ENCODE measurements around the gene NKPD1. TPM values are rescaled to one million over a fixed set of nuclear protein-coding genes. Genes with fewer than 3 reads are reported as not detected.

NKPD1 gene
- polyA plus RNA-seq, 1 donor (not counting 4 experiments of a cell fraction or from before 2014, with no cell fraction given) = 0.37 TPM

DNA sequence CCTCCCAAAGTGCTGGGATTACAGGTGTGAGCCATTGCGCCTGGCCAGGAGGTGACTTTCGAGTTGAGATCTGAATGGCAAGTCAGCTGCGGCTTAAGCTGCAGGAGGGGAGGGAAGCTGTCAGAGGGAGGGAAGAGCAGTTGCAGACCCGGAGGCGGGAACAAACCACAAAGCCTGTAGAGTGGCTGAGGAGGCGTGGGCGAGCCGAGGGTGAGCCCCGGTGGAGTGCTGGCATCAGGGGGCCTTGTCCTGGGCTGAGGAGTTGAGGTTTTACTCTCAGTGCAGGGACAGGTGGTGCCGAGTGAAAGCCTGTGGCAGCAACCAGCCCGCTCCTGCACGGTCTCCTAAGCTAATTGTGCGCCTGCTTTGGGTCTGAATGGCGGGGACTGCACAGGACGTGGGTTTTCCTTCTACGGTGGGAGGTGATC lies 43.6 kb downstream of the NKPD1 start:
- Histone ChIP-seq H3K9me1 (ENCODE audit: control insufficient read depth, extremely low read depth, insufficient read depth, low read length) (peaks cover 7% of the 10 kb centered on the region), H3K9ac (ENCODE audit: control insufficient read depth, extremely low read depth, insufficient read depth, low read length) (no peak overlapping the region), H3K27me3 (ENCODE audit: control insufficient read depth, extremely low read depth, insufficient read depth, low read length) (no peaks in the 10 kb centered on the region), H3K4me1 (ENCODE audit: control insufficient read depth, extremely low read depth, insufficient read depth, low read length) (no peaks in the 10 kb centered on the region), H3K27ac (ENCODE audit: control insufficient read depth, insufficient read depth, low read length) (no peak overlapping the region), H3K9me3 (ENCODE audit: control insufficient read depth, low read depth, low read length) (no peaks in the 10 kb centered on the region), H3K36me3 (ENCODE audit: control insufficient read depth in 2 of 2, extremely low read depth in 1 of 2, insufficient read depth in 2 of 2, low read length in 2 of 2) (peaks cover 0 to 4% of the 10 kb centered on the region in 2 experiments), H3K4me2 (ENCODE audit: control insufficient read depth, extremely low read depth, insufficient read depth, low read depth, low read length) (no peak overlapping the region), H3K79me2 (ENCODE audit: control insufficient read depth, insufficient read depth, low read length) (peaks cover 60% of the 10 kb centered on the region), H3K4me3 (ENCODE audit: control insufficient read depth in 2 of 3, extremely low read depth in 1 of 3, insufficient read depth in 2 of 3, low read depth in 1 of 3, low read length in 3 of 3) (no peak overlapping the region), H4K20me1 (ENCODE audit: control insufficient read depth, extremely low read depth, insufficient read depth, low read length) (peaks cover 35% of the 10 kb centered on the region), H2AFZ (ENCODE audit: control insufficient read depth, low read length) (no peak overlapping the region)
- TF ChIP-seq, protein P1, sequence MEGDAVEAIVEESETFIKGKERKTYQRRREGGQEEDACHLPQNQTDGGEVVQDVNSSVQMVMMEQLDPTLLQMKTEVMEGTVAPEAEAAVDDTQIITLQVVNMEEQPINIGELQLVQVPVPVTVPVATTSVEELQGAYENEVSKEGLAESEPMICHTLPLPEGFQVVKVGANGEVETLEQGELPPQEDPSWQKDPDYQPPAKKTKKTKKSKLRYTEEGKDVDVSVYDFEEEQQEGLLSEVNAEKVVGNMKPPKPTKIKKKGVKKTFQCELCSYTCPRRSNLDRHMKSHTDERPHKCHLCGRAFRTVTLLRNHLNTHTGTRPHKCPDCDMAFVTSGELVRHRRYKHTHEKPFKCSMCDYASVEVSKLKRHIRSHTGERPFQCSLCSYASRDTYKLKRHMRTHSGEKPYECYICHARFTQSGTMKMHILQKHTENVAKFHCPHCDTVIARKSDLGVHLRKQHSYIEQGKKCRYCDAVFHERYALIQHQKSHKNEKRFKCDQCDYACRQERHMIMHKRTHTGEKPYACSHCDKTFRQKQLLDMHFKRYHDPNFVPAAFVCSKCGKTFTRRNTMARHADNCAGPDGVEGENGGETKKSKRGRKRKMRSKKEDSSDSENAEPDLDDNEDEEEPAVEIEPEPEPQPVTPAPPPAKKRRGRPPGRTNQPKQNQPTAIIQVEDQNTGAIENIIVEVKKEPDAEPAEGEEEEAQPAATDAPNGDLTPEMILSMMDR (optimal IDR thresholded peaks at IDR 0.05 in 1 of 3, IDR thresholded peaks at IDR 0.05 in 1 of 3, conservative IDR thresholded peaks at IDR 0.05 in 1 of 3; ENCODE audit: extremely low read depth in 1 of 3, insufficient read depth in 2 of 3, low read length in 3 of 3) = no peak
- TF ChIP-seq EZH2 (IDR thresholded peaks at IDR 0.05; ENCODE audit: low read length) = no peak
- FAIRE-seq (no peak), DNase-seq (ENCODE audit: low read depth, low spot score) (no peak)
- dilution Hi-C loops (cut with MboI; ENCODE audit: extremely low pct_ligation_motif_present, low sequenced_read_pairs) = no loop called here

DNA sequence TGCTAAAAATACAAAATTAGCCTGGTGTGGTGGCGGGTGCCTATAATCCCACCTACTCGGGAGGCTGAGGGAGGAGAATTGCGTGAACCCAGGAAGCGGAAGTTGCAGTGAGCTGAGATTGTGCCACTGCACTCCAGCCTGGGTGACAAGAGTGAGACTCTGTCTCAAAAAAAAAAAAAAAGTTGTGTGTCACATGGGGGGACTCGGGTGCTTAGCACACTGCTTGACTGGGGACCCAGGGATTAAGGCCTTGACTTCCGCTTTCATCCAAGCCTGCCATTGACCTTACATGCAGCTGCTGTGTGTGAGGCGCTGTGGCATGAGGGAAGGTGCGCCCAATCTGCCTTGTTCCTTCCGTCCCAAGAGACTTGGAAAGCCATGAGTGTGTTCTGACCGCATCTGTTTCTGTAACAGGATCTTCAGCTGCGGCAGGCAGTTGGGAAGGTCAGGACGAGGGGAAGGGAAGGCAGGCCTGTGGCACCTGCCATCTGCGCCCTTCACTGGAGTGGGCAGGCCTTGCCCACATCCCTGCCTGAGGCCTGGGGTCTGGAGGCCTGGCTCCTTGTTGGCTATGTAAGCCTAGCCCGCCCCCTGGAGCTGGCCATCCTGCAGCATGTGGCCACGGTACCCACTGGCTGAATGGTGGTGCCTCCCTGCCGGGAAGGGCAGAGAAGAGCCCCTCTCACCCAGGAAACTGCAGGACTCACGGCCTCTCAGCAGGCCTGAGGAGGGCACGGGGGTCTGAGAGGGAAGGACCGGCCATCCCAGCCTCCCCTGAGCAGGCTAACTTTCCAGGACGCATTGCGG lies 44.8 kb downstream of the NKPD1 start:
- H4K20me1 ChIP-seq (ENCODE audit: control insufficient read depth, extremely low read depth, insufficient read depth, low read length) = peaks cover 28% of the 10 kb centered on the region
- no peak for TF ChIP-seq EZH2 (IDR thresholded peaks at IDR 0.05; ENCODE audit: low read length)
- TF ChIP-seq, protein P1 (optimal IDR thresholded peaks at IDR 0.05 in 1 of 3, IDR thresholded peaks at IDR 0.05 in 1 of 3, conservative IDR thresholded peaks at IDR 0.05 in 1 of 3; ENCODE audit: extremely low read depth in 1 of 3, insufficient read depth in 2 of 3, low read length in 3 of 3) = no peak
- no peak overlapping the region for H2AFZ ChIP-seq (ENCODE audit: control insufficient read depth, low read length)
- H3K9me3 ChIP-seq (ENCODE audit: control insufficient read depth, low read depth, low read length) = no peaks in the 10 kb centered on the region
- peaks cover 7% of the 10 kb centered on the region for H3K9me1 ChIP-seq (ENCODE audit: control insufficient read depth, extremely low read depth, insufficient read depth, low read length)
- peaks cover 0 to 4% of the 10 kb centered on the region in 2 experiments for H3K36me3 ChIP-seq (ENCODE audit: control insufficient read depth in 2 of 2, extremely low read depth in 1 of 2, insufficient read depth in 2 of 2, low read length in 2 of 2)
- no peak overlapping the region for H3K4me2 ChIP-seq (ENCODE audit: control insufficient read depth, extremely low read depth, insufficient read depth, low read depth, low read length)
- H3K27ac ChIP-seq (ENCODE audit: control insufficient read depth, insufficient read depth, low read length) = no peak overlapping the region
- H3K9ac ChIP-seq (ENCODE audit: control insufficient read depth, extremely low read depth, insufficient read depth, low read length) = no peak overlapping the region
- H3K4me3 ChIP-seq (ENCODE audit: control insufficient read depth in 2 of 3, extremely low read depth in 1 of 3, insufficient read depth in 2 of 3, low read depth in 1 of 3, low read length in 3 of 3) = no peak overlapping the region
- no peak for DNase-seq (ENCODE audit: low read depth, low spot score)
- FAIRE-seq = no peak
- dilution Hi-C loops (cut with MboI; ENCODE audit: extremely low pct_ligation_motif_present, low sequenced_read_pairs) = no loop called here
- no peaks in the 10 kb centered on the region for H3K4me1 ChIP-seq (ENCODE audit: control insufficient read depth, extremely low read depth, insufficient read depth, low read length)
- H3K79me2 ChIP-seq (ENCODE audit: control insufficient read depth, insufficient read depth, low read length) = peaks cover 58% of the 10 kb centered on the region
- no peaks in the 10 kb centered on the region for H3K27me3 ChIP-seq (ENCODE audit: control insufficient read depth, extremely low read depth, insufficient read depth, low read length)

Data from keratinocyte (primary cell).